GDM1 (cell line): Measurements from ENCODE around the gene EFNA5.

ENCODE experiments used
- DNase-seq: peaks from one replicate; lab custom pipeline; 2025; lab: John Stamatoyannopoulos, UW

The EFNA5 gene

DNA sequence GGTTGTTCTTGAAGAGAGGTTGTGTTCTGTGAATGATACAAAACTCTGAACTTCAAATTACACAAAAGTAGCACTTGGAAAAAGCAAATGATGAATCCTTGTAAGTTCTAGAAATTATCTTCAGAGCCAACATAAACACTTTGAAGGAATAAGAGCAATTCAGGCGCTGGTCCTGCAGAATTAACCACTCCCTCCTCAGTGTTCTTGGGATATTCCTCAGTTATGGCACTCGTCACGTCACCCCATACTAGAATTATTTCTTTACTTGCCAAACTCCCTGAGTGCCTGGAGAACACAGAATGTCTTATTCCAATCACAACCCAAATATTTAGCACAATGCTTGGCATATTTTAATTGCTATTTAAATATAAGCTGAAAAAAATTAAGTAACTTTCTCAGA, 126.3 kb downstream of the EFNA5 start:
- no peak for DNase-seq

DNA sequence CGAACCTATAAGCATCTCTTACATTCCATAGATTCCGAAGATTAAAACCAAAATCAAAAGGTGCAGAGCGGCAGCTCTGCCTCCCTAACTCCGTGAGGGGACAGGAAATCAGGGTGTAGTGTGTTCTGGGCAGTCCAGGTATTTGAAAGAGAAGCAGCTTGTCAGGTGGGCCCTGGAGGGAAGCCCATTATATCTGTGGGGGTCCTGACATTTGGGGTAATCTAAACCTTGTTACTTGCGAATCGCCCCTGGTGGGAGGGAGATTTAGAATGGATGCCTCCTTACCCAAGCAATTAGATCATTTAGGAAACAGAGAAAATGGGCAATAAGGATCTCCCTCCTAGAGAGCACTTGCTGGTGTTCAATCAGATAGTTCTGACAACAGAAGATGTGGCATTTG, 126.9 kb downstream of the EFNA5 start:
- no peak for DNase-seq

DNA sequence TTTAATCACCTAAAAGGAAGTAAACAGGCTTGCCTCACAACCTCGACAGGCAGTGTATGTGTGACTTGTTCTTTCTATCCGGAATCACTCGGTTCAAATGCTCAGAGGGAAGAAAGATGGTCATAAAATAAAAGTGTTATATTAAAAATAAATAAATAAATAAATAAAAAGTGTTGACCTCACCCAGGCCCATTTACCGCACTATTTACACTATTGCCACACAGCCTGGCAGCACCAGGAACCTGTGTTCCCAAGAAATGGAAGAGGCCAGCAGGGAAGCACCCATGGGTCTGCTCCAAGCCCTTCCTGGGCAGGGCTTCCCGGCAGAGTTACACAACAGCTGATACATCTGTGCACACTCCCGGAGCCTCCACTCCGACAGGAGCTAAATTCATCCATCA, 127.9 kb downstream of the EFNA5 start:
- no peak for DNase-seq

DNA sequence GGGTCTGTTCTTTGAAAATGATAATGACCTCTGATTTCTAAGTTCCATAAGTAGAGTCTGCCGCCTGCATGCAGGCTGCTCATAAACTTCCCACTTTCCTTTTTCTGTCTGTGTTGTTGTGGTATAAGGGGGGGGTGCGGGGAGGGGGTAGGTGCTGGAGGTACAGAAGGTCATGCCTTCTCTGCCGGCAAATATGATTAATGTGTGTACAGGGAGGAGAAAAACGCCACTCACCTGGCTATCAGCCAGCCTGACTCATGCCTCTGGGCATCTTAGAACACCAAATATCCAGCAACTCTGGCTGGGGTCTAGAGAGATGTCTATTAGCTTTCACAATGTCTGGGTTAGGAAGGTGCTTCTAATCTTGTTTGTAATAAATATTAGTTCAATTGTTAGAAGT, 128.3 kb downstream of the EFNA5 start:
- DNase-seq: no peak

DNA sequence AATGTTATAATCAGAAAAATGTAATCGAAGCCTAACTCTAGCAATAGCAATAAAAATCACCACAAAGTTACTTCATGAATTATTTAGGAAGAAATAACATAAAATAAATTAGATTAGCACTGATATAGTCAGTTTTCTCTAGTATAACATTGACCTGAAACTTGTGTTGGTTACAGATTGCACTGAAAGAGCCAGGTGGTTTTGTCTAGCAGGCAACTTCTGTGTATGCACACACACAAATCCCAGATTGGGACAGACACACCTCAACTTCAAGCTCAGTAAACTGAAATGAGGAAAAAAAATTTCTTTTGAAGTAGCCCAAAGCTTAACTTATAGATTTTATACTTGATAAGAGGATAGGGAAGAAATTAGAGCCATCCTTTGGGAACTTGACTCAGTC, 129.3 kb downstream of the EFNA5 start:
- DNase-seq: no peak

DNA sequence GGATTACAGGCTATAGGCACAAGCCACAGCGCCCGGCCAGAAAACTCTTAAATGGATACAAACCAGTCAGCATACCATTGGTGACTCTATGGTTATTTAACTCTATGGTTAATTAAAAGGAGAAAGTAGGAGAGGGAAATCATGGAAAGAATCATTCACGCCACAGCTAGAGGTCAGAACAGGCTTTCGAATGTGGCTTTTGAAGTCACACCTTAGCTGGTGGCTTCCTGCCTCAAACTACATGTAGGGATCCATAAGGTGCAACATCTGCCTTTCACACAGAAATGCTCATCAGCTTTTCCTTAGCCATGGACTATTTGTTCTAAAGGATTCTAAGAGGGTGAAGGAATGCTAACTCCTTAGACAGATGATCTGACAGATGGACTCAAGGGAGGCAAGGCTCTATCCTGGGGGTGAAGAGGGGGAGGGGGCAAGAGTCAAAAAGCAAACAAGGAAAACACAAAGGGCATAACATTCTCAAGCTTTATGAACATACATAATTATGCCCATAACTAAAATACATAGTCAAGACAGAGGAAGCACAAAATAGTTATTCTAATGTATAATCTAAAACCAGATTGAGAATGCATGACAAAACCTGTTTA, 130.9 kb downstream of the EFNA5 start:
- no peak for DNase-seq

DNA sequence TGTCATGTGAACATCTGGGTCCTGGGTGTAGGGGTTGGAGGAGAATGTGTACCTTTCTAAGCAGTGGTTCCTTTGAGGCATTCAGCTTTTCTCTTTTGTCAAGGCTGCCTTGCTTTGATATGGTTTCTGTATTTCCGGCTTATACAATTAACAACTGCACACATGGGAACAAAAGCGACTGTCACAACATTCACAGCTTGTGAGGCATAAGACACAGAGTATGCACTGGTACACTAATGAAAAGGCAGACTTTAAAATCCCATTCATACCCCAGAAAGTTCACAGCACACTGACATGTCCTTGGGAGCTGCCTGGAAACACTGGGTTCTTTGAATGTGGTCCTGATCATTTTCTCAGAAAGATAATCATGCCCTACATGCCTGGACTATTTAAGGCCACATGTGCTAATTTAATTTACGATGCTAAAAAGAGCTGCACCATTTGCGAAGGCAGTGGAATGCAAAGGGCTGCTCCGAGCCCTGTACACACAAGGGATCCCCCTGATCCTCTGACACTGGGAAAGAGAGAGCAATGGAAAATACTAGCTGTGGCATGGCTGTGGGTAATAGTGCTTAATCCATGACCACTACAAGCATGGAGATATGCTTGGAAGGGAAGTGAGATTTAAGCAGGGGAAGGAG, 131.8 kb downstream of the EFNA5 start:
- DNase-seq: no peak

DNA sequence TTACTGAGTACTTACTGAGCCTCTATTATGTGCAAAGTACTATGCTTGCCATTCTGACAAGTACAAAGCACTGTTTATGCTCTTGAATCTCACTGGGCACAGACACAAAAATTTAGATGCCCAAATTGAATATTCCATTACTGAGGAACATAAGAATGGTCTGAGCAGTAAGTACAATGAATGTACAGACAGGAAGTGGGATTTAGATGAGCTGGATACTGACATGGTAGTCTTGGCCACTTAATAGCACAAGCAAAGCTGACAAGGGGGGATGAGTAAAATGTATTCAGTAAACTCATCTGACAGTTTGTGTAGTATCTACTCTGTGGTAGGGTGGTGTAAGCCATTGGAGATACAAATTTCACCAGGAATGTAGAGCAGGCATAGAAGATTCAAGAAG, 132.4 kb downstream of the EFNA5 start:
- DNase-seq: no peak

DNA sequence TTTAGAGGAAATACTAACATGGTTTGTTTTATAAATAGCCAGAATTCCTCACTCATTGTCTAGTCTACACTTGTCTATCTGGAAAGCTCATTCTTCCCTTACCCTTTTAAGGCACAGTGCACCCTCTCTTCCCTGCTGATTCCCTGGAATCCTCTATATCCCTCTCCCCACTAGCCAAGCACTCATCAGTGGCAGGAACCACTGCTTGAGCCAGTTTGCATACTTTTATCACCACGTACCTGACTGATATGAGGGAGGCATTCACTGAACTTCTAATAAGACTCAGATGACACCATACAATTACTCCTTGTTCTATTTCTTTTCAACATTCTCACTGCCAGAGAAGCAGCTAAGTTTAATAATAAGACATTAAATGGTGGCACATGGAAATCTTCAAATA, 134.9 kb downstream of the EFNA5 start:
- DNase-seq: no peak

DNA sequence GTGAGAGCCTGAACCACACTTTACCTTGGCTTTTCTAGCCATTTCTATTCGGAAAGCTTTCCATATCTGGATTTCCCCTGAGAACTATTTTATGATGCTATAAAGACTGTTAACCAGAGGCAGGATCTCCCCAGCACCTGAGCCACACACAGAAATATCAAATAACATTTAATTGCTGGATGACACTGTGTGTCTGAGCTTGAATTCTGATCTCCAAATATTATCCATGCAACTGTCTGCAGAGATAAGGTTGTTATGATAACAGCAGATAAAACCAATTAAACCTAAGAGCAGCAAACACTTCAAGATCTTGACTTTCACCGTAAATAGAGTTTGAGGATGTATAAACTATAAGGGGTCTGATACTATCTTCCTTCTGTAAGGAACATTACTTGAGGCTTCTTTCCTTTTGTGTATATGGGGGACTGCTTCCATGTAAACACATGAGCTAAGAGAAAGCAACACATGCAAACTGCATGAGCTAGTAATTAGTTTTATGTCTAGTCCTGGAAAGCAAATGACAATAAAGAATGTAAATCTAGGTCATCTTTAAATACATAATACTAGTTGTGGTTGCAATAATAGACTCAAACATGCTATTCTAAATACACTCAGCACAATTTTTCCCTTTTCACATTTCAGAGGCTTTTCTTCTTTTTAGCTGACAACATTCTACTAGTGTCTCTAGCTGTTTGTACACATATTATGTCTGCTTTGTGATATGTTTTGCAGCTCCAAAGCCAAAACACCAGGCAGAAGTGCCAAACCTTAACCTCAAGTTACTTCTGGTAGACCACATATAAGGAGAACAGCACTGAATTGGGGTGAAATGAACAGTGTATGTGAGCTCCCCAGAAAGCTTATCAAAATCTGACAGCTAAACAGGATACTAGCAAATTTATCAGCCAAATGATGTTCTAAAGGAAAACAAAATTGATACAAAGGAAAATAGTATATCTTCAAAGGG, 136.5 kb downstream of the EFNA5 start:
- no peak for DNase-seq

DNA sequence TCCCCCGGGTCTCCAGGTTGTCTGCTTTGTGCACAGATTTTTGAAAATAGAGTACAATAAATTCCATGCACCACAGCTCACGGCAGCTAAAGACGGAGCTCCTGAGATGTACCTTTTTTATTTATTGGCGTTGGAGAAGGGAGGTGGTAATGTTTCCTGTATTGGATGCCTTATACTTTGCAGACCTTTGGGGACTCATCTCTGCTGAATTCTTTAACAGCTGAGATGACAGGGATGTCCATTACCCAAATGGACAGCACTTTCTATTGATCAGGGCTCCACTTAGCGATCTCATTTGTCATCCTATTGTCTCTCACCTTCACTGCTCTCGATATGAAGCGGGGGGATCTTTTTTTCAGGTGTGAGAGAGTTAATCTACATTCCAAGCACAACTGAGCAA, 137.8 kb downstream of the EFNA5 start:
- no peak for DNase-seq

DNA sequence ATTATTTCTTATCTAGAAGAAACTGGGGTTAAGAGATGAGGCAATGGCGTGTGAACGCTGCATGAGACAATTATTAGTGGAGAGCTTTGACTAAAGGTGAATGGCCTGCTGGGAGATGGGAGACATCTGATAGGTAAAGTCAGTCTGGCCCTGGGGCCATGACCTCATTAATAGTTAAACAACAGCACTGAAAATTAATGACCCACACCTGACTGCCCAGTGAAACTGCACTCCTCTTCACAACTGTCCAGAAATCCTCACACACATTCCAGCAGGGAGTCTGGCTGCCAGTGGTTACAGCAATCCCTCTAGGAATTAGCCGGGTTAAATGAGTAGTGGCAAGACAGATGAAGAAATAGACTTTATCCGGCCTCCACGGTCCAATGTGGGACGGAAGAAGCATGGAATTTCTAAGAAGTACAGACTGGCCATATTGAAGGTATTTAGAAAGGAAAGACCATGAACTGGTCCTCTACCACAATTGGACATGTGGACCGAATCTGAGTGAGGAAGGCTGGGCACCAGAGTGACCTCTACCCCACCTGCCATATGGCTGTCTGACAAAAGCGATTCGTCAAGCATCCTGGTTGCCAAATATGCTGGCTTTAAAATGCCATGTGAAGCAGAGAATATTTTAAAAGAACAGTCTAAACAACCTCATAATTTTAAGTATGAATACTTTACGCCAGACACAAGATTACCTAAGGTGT, 138.4 kb downstream of the EFNA5 start:
- no peak for DNase-seq

DNA sequence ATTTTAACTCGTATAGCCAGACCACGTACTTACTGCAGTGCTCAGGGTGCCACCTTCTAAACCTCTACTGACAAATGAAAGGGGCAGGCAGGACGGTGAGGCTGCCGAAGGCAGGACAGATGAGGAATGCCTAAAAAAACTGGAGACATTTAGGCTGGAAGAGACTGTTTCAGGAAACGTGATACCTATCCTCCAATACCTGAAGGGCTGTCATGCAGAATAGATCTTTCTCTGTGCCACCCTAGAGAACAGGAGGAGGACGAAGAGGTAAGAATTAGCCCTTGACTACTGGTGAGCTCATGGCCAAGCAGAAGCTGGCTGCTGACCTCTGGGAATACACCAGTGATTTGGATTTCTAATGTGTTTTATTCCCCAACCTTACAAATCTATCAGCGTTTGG, 139.4 kb downstream of the EFNA5 start:
- no peak for DNase-seq

DNA sequence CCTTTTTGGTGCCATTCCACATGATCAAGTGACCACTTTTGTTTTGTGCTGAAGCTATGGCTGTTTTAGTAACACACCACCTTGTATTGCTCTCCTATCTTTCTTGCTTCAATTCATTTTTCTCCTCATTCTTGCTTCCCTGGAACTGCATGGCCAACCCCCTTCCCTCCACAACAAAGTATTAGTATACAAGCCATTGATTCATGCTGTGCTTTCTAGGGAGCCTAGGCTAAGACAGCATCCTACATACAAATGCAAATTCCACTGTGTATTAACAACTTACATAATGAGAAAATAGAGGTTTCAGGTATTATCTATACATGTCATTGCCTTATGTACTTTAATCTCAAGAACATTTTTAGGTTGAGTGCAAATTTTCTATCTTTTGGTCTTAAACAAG, 141.1 kb downstream of the EFNA5 start:
- DNase-seq: no peak

DNA sequence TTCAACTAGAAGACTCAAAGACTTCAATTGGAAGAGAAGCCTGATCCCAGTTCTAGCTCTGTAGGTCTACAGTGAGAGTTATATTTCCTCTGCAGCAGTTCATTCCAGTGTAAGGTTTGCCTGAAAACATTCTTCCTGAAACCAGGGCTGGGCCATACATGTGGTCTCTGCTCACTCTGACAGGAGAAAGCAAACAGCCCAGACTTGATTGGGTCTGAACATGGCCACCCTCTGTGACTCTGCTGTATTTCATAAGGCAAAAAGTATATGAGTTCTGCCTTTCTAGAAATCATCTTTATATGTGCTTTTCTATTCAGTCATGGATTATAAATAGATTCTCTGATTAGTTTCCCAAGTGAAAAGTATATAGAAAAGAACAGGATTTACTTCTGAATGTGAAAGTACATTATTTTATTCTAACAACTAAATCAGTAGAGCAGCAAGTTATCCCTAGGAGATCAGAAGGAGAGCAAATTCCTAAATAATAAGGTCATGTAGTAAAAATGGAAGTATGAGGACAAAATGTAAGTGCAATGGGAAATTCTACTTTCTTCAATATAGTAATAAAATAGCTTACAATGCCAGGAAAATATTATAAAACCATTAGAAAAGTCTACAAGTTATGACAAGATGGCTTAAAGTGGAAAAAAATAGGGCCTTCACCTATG, 144.3 kb downstream of the EFNA5 start:
- DNase-seq: no peak

DNA sequence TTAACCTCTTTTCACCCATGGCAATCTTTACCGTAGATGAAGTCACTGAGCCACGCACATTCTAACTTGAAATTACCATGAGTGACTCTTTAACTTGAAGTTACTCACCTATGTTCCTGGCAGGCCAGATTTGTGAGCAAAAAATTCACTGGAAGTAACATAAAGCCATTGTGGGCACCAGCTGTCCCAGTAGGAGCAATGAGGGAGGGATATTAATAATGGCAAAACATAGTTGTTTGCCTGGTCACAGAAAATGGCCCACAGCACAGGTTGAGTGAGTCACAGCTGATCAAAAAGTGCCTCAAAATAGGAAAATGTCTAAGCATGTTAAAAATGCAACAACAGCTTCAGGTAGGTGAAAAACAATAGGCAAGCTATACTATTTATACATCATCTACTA, 146.6 kb downstream of the EFNA5 start:
- no peak for DNase-seq

DNA sequence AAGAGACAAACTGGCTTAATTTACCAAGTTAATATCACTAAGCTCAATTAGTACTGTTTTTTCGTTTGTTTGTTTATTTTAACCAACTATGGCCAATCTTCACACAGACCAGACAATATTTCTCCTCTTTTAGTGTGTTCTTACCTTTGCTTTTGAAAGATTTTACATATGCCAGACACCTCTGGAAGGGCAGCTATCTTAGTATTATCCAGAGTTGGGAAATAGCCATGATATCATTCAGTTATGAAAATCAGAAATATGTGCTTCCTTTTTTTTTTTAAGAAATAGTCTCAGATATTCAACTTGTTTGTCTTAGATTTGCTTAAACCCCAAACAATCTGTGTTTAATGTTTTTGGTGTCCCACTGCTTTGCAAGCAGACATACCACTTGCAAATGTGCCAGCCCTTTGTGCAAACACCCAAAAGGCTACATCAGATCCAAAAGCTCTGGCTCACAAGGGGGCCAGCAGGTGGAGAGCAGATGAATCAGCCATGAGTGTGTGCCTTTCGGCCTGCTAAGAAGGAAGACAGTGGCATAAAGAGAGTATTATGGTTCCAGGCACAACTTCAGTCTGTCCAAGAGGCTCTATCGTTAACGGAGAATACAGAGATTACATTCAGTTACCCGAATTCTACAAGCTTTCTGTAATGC, 147.6 kb downstream of the EFNA5 start:
- DNase-seq: no peak

DNA sequence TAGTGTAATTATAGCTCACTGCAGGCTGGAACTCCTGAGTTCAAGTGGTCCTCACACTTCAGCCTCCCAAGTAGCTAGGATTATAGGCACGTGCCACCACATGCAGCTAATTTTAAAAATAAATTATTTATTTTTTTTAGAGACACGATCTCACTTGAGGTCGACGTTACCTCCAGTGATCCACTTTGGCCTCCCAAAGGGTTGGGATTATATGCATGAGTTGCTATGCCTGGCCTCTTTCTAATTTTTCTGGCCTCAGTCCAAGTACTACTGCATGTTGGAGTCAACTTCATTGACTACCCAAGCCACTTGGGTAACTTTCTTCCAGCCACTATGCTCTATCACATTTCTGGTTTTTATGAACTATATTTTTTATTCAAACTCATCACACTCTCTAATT, 148.3 kb downstream of the EFNA5 start:
- no peak for DNase-seq

DNA sequence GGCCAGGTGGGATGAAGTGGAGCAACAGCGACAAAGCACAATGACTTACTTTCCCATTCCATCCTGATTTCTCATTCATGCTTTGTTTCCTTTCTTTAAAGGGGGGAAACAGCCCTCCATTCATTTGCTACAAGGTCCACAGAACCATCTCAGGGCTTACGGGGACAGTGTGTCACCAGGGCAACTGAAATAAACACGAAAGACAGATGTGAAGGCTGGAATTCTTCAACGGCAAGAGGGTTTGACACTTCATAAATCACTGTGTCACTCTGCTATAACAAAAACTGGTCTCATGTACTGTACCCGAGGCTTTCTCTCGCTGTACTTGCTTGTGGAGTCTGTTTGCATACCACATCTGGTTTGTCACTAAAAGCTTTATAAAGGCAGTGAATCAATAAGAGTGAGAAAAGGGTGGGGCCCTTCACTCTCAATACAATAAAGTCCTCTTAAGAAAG, 150.8 kb downstream of the EFNA5 start:
- DNase-seq: no peak

DNA sequence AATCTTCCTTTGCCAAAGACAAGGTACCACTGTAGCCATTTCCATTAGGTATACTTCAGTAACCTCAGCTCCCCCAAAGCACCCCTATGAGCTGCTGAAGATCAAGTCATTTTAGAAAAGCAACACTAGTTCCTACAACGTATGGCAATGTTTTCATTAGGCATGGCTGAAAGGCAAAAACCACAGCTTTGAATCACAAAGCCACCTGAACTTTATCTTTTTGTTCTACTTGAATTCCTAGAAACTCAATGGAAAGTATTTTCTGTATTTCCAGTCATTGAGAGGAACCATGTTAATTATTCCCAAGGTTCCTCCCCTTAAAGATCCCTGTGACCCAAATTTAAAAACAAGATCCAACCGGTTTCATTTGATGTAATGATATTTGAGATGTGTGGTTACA, 152.1 kb downstream of the EFNA5 start:
- no peak for DNase-seq

DNA sequence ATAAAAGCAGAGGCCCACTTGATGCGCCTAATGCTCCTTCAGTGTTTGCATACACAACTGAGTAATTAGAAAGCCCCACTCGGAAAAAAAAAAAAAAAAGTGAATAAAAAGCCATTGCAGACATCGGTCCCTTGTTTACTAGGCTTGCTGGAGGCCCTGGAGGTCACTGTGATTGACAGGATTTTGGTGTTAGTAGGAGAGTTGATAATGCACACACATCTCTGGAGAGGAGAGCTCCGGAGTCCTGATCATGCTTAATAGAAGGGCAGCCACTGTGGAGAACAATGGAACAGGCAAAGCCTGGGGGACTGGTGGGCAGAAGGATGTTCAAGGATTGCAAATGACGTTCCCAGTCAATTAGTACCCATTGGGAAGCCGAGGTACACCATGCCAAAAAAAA, 152.5 kb downstream of the EFNA5 start:
- DNase-seq: no peak
